Measurements from ENCODE around the gene MSI2. TPM values are rescaled to one million over a fixed set of nuclear protein-coding genes. Genes with fewer than 3 reads are reported as not detected.
"Not testable (repeated sequence)": the region's sequence is repeated elsewhere in the genome, so short reads cannot be mapped to it uniquely, and the experiment has no call there.

Gene MSI2
- total RNA-seq, 1 donor from 2014 or later = 28.0 TPM

DNA sequence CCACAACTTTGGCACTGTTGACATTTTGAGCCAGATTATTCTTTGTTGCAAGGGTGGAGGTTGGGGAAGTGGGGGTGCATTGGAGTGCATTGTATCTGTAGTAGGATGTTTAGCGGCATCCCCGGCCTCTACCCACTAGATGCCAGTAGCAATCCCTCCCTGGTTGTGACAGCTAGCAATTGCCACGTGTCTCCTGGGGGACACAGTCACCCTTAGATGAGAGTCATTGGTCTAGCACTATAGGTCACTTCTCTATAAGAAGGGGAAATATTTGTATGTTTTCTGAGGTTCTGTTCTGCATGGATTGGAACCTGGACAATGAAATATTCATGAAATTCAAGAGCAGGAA lies 32.4 kb downstream of the MSI2 start:
- DNase-seq (ENCODE audit: low spot score) = no peak

DNA sequence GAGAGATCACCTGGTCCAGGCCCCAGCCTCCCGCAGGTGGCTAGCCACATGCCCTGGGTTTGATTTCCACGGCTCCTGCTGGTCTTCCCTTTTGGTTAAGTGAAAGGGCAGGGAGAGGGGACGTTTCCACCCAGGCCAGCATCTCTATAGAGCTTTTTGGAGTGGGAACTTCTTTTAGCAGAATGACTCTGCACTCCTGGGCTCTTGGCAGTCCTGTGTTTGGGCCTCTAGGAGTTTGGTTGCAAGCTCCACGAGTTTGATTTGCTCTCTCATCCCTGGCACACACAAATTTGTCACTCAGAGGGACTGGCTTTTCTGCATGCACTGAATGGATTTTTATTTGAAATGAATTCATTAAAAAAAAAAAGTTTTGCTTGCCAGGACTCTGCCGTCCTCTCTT lies 32.8 kb downstream of the MSI2 start:
- DNase-seq (ENCODE audit: low spot score) = no peak

- DNase-seq (ENCODE audit: low spot score) = no peak
Observed at GRCh38 chr17:57289613-57290012, 33.3 kb downstream of the MSI2 start.

DNA sequence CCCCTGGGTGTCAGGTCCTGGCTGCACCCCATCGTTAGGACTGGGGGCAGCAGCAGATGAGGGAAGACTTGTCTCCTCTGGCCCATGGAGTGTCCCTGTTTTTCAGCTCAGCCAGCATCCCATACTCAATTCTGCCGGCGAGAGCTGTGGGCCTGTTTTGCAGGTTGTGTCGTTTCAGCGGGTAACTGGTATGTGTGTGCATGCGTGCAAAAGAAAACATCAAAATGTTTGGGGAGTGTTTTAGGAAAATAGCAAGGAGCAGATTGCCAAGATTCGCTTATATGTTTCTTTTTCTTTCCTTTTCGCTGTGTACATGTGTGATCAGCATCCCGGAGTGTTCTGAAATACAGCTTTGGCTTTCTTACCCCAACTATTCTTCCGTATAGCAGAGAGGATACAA lies 34.7 kb downstream of the MSI2 start:
- DNase-seq (ENCODE audit: low spot score) = no peak

- DNase-seq (ENCODE audit: low spot score) = no peak
Observed at GRCh38 chr17:57292091-57292490, 35.8 kb downstream of the MSI2 start.

GRCh38 chr17:57293077-57293476 lies 36.8 kb downstream of the MSI2 start:
- no peak for DNase-seq (ENCODE audit: low spot score)

DNA sequence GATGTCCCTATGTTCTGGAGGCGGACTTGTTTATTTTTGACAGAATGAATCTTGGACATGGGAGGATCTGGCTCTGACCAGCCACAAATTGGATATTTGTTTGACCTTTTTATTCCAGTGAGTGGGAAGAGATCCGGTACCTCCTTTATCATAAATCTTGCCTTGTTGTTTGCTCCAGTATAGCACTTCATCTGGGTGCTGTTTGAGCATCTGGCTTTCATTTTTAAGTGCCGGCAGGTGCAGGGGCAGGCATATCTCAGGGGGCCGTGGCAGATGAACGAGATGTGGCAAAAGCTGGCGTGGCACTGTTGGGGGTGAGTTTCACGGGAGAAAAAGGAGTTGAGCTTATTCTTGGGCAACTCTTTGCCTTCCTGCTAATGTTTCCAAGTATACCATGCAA lies 37.8 kb downstream of the MSI2 start:
- no peak for DNase-seq (ENCODE audit: low spot score)

DNA sequence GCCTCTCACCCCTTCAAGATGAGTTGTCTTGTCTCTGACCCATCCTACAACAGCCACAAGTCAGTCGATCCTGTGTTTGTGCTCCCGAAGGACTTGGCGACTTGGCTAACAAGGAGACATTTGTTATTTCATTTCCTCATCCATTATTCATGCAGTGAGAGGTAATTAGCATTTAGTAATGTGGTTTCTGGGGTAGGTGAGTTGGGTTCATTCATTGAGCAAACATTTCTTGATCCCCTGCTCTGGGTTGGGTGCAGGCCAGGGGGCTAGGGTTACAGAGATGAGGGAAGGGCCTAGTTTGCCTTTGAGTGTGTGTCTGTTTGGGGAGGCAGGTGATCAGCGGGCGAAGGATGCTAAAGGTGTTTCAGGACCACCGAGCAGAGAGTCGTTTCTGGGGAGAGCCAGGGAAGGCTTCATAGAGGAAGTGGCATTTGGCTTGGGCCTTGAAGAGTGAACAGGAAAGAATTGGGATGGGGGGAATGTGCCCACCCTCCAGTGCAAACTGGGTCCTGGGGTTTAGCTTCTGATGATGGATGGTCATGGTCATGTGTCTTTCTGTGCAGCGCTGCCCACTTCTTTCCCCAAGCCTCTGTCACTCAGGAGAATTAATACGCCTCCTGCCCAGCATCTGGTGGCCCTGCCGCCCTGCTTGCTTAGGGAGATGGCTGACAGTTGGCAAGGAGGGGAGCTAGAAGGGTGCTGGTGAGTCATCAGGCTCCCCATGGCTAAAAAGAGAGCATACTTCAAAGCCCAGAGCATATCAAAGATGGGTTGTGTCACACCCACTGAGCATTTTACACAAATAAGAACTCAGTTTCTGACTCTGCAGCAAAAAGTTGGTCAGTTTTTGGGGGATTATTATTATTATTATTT lies 38.5 kb downstream of the MSI2 start:
- no peak for DNase-seq (ENCODE audit: low spot score)

- DNase-seq (ENCODE audit: low spot score) = no peak
Observed at GRCh38 chr17:57295526-57296023, 39.3 kb downstream of the MSI2 start.

DNA sequence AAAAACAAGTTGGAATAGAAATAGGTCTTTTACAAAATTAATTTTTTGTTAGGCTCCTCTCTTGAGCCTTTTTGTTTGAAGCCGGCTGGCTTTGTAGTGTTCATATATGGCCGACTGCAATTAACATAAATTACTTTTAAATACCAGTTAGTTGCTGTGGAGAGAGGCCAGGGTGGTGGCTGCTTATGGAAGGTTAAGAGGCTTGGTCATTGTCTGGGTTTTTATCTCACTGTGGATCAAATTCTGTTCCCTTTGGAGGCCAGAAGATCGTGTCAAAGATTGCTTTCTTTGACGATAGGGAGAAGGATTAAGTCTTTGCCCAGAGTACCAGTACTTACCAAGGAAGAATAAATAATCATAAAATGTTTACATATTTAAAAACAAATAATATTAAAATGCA lies 39.9 kb downstream of the MSI2 start:
- DNase-seq (ENCODE audit: low spot score) = no peak

DNA sequence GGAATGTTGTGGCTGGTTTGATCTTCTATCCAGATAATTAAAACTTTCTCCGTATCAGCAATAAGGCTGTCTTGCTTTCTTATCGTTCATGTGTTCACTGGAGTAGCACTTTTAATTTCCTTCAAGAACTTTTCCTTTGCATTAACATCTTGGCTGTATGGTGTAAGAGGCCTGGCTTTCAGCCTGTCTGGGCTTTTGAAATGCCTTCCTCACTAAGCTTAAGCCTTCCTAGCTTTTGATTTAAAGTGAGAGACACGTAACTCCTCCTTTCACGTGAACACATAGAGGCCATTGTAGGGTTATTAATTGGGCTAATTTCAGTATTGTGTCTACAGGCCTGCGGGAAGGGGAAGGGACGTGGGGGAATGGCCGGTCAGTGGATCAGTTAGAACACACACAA lies 42.9 kb downstream of the MSI2 start:
- no peak for DNase-seq (ENCODE audit: low spot score)

- not testable (repeated sequence) for DNase-seq (ENCODE audit: low spot score)
Observed at GRCh38 chr17:57300592-57300991, 44.3 kb downstream of the MSI2 start.

- DNase-seq (ENCODE audit: low spot score) = no peak
Observed at GRCh38 chr17:57302690-57303465, 46.6 kb downstream of the MSI2 start.

- DNase-seq (ENCODE audit: low spot score) = no peak
Observed at GRCh38 chr17:57305144-57305728, 48.9 kb downstream of the MSI2 start.

GRCh38 chr17:57305908-57306504 lies 49.7 kb downstream of the MSI2 start:
- no peak for DNase-seq (ENCODE audit: low spot score)

DNA sequence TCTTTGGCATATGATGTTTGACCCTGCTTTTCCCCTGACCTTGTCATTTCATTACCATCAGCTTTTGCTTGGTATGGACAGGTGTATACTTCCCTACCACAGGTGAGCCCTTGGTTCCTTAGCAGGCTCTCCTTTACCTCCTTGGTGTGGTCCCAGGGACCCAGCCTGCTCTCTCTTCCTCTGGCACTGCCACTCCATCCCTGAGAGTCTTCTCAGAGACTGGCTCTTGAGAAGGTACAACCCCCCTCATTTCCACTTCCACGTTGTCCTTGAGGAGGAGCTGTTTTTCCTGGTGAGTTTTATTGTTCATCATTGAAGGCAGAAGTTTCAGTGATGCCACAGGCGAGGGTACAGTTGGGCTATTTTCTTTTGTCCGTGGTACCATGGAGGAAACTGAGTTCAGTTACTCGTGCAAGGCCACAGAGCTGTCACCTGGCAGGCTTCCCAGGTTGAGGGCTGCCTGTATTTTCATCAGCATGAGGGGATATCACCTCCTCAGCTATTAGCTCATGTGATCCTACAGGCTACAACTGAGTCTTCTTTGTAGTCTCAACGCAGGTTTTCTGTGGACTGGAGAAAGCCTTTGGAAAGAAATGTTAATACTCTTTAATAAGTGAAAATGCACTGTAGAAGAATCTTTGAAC lies 52.3 kb downstream of the MSI2 start:
- DNase-seq (ENCODE audit: low spot score) = no peak

GRCh38 chr17:57309479-57309878 lies 53.2 kb downstream of the MSI2 start:
- no peak for DNase-seq (ENCODE audit: low spot score)

- no peak for DNase-seq (ENCODE audit: low spot score)
Observed at GRCh38 chr17:57311281-57312216, 55.2 kb downstream of the MSI2 start.

GRCh38 chr17:57312242-57312641 lies 55.9 kb downstream of the MSI2 start:
- DNase-seq (ENCODE audit: low spot score) = no peak
